GM12872 (cell line): ENCODE measurements around the gene NSUN2.

Experiments used
- CTCF ChIP-seq: IDR thresholded peaks from 3 replicates; pipeline ENCODE4 v1.5.1; 2011; ENCODE audit warnings: low read depth, mild to moderate bottlenecking, low read length, moderate library complexity; ENCODE audit not compliant: insufficient read depth

Gene NSUN2

GRCh38 chr5:6659941-6660684 lies 27.3 kb upstream of the NSUN2 start:
- no peak for TF ChIP-seq CTCF

GRCh38 chr5:6656680-6657079 lies 23.8 kb upstream of the NSUN2 start:
- no peak for TF ChIP-seq CTCF

GRCh38 chr5:6655432-6655831 lies 22.6 kb upstream of the NSUN2 start:
- no peak for TF ChIP-seq CTCF

- no peak for TF ChIP-seq CTCF
Measured at GRCh38 chr5:6652025-6652424, 19.2 kb upstream of the NSUN2 start.

GRCh38 chr5:6649681-6650080 lies 16.8 kb upstream of the NSUN2 start:
- TF ChIP-seq CTCF = no peak

GRCh38 chr5:6649186-6649585 lies 16.3 kb upstream of the NSUN2 start:
- no peak for TF ChIP-seq CTCF

- no peak for TF ChIP-seq CTCF
Measured at GRCh38 chr5:6644794-6645241, 12.0 kb upstream of the NSUN2 start.
